Astrocyte of the cerebellum (primary cell): ENCODE results near the gene CFAP20DC.
"Not testable (repeated sequence)": the region's sequence is repeated elsewhere in the genome, so short reads cannot be mapped to it uniquely, and the experiment has no call there.

Experiments used
- DNase-seq: peaks from one replicate; pipeline ENCODE4 v3.0.0-alpha.2; 2011; ENCODE audit warnings: low read depth
- H3K4me3 ChIP-seq: 2 replicates; pipeline ENCODE4 v1.5.1; 2011; ENCODE audit warnings: mild to moderate bottlenecking, low read depth, low read length, moderate library complexity
- CTCF ChIP-seq: IDR thresholded peaks from 2 replicates; pipeline ENCODE4 v1.5.1; 2012; ENCODE audit warnings: low read length, low read depth, moderate library complexity, mild to moderate bottlenecking; ENCODE audit errors: missing control alignments
- in situ Hi-C: cut with HindIII; loops from 2 replicates; pipeline ENCODE4 v1.10.0; 2017; ENCODE audit warnings: low sequenced_read_pairs

CFAP20DC gene

GRCh38 chr3:59065240-59065639 lies 15.4 kb upstream of the CFAP20DC start:
- in situ Hi-C loops: no loop called here
- DNase-seq: no peak
- TF ChIP-seq CTCF: no peak
- H3K4me3 ChIP-seq: no peak overlapping the region

- TF ChIP-seq CTCF: no peak
- no peak overlapping the region for H3K4me3 ChIP-seq
- in situ Hi-C loops: no loop called here
- DNase-seq: no peak
Observed at GRCh38 chr3:59064728-59065127, 14.9 kb upstream of the CFAP20DC start.

- DNase-seq: no peak
- no peak for TF ChIP-seq CTCF
- H3K4me3 ChIP-seq: no peak overlapping the region
- in situ Hi-C loops: no loop called here
Observed at GRCh38 chr3:59064276-59064675, 14.5 kb upstream of the CFAP20DC start.

- in situ Hi-C loops: no loop called here
- no peak overlapping the region for H3K4me3 ChIP-seq
- no peak for DNase-seq
- no peak for TF ChIP-seq CTCF
Observed at GRCh38 chr3:59056706-59057105, 6.9 kb upstream of the CFAP20DC start.

DNA sequence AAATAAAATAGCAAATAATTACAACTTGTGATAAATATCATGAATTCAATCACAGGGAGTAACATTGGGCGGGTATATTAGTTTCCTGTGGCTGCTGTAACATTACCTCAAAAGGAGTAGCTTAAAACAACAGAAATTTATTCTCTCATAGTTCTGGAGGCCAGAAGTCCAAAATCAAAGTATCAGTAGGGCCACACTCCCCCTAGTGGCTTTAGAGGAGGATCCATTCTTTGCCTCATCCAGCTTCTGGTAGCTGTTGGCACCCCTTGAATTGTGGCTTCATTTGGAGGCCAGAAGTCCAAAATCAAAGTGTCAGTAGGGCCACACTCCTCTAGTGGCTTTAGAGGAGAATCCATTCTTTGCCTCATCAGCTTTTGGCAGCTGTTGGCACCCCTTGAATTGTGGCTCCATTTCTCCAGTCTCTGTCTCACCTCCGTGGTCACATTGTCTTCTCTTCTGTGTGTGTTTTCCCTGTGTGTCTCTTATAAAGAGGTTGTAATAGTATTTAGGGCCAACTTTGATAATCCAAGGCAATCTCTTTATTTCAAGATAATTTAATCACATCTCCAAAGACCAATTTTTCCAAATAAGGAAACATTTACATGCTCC lies 3.1 kb upstream of the CFAP20DC start:
- TF ChIP-seq CTCF: peak; percentile 76
- H3K4me3 ChIP-seq: no peak overlapping the region
- DNase-seq: peak; percentile 15
- in situ Hi-C loops: no loop called here

DNA sequence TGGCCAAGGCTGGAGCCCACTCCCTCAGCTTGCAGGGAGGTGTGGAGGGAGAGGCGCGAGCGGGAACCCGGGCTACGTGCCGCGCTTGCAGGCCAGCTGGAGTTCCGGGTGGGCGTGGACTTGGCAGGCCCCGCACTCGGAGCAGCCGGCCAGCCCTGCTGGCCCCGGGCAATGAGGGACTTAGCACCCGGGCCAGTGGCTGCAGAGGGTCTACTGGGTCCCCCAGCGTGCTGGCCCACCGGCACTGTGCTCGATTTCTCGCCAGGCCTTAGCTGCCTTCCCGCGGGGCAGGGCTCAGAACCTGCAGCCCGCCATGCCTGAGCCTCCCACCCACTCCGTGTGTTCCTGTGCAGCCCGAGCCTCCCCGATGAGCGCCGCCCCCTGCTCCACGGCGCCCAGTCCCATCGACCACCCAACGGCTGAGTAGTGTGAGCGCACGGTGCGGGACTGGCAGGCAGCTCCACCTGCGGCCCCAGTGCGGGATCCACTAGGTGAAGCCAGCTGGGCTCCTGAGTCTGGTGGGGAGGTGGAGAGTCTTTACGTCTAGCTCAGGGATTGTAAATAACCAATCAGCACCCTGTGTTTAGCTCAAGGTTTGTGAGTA lies 1.1 kb upstream of the CFAP20DC start:
- H3K4me3 ChIP-seq, DNase-seq, in situ Hi-C loops: not testable (repeated sequence)

DNA sequence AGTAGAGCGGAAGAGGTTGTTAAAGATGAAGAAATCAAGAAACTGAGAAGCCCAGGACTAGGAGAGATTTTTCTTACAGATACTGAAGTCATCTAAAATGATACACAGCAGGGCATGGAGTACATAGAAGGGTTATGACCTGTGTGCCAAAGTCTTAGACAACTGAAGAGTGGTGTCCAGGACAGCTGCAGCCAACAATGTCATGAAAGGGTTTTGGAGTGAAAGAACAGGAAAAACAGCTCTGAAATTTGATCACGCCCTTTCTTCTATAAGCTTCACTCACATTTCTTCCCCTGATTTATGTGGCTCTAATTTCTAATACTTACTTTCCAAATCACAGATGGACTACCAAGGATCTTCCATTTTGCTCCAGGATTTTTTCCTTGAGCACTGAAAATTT lies 3.0 kb downstream of the CFAP20DC start:
- no peak overlapping the region for H3K4me3 ChIP-seq
- in situ Hi-C loops: no loop called here
- no peak for DNase-seq
- TF ChIP-seq CTCF: no peak
